Bronchial epithelial cell (primary cell): ENCODE measurements around the gene PRICKLE2. TPM values are rescaled to one million over a fixed set of nuclear protein-coding genes. Genes with fewer than 3 reads are reported as not detected.

Experiments
- DNase-seq: peaks from one replicate; pipeline ENCODE4 v3.0.0-alpha.2; 2010; ENCODE audit warnings: low read depth
- FAIRE-seq: peaks from 2 replicates; lab custom pipeline; 2011; peaks lifted over from hg19 to GRCh38; lab: Jason Lieb, UNC
- H3K27me3 ChIP-seq: 2 replicates; pipeline ENCODE4 v1.5.1; 2011; ENCODE audit warnings: low read length; ENCODE audit not compliant: control insufficient read depth, insufficient read depth
- H3K36me3 ChIP-seq: 2 replicates; pipeline ENCODE4 v1.5.1; 2011; ENCODE audit warnings: low read length; ENCODE audit not compliant: control insufficient read depth, insufficient read depth
- H3K4me3 ChIP-seq: 2 replicates; pipeline ENCODE4 v1.5.1; 2011; ENCODE audit warnings: mild to moderate bottlenecking, low read depth, low read length, control low read depth
- CTCF ChIP-seq: IDR thresholded peaks from 2 replicates; pipeline ENCODE4 v1.5.1; 2011; ENCODE audit warnings: mild to moderate bottlenecking, moderate library complexity, low read length, control low read depth, inconsistent platforms; ENCODE audit not compliant: insufficient read depth, severe bottlenecking
- total RNA-seq: library from RNA; depleted of rRNA; stranded (reverse); fragments of >200 nt; gene quantifications from 2 replicates; pipeline ENCODE4 v1.2.1, GENCODE V29; 2014

The PRICKLE2 gene
- total RNA-seq, 1 donor from 2014 or later: 2.4 TPM

- Histone ChIP-seq H3K36me3 (no peaks in the 10 kb centered on the region), H3K4me3 (no peak overlapping the region), H3K27me3 (no peaks in the 10 kb centered on the region)
- no peak for TF ChIP-seq CTCF
- FAIRE-seq (no peak), DNase-seq (no peak)
These were observed 160.5 kb downstream of the PRICKLE2 start for GRCh38 chr3:64064804-64065203.

GRCh38 chr3:64063983-64064438 lies 161.3 kb downstream of the PRICKLE2 start:
- FAIRE-seq (peak; percentile 43), DNase-seq (no peak)
- no peak overlapping the region for H3K4me3 ChIP-seq
- H3K27me3 ChIP-seq: no peaks in the 10 kb centered on the region
- no peaks in the 10 kb centered on the region for H3K36me3 ChIP-seq
- no peak for TF ChIP-seq CTCF

DNA sequence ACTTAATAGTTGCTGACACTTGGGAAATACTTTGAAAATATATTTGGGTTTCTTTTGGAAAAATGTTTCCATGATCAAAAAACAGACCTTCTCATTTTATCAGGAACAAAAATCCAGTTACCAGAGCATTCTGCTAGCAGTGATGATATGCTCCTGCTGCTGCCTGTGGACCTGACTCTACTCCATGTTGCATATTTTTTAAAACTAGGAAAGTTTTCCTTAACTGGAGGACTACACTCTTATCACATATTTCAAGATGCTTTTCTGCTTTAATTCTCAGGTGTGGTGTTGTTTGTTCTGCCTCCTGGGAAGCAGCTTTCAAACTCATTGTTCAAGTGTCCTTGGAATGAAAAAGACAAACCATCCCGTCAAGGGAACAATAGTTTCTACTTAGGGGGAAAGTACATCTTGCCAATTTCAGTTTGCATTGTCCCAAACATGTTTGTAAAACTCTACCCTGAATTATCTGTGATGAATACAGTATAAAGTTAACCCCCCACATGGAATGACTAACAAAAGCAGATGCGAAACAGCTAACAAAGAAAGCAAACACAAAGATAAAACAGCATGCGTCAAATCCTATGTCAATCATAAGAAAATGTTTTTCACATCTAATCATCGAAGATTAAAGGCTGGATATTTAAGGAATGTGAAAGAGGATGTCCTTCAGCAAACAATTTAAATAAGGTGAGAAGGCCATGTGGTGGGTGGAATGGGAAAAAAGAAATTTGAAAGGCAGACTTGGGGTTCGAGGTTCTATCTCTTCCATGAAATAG lies 161.9 kb downstream of the PRICKLE2 start:
- no peak overlapping the region for H3K4me3 ChIP-seq
- no peaks in the 10 kb centered on the region for H3K27me3 ChIP-seq
- DNase-seq (peak; percentile 69), FAIRE-seq (no peak)
- no peak for TF ChIP-seq CTCF
- H3K36me3 ChIP-seq: no peaks in the 10 kb centered on the region

DNA sequence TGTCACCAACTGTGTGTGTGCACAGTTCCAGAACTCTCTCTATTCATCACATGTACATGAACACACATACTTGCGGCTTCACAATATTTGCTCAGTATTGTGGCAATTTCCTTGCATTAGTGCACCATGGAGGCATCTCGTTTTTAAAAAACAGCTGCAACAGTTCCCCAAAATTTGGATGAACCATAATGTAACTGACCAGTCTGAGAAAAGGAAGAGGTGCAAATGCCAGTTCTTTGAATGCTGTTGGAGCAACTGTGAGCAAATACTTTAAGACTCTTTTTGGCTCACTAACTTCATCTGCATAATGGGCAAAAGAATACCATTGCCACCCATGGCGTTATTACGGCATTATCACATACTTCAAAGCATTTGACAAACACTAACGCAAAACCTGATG lies 163.6 kb downstream of the PRICKLE2 start:
- FAIRE-seq: no peak
- DNase-seq: no peak
- TF ChIP-seq CTCF: no peak

GRCh38 chr3:64059484-64060175 lies 165.6 kb downstream of the PRICKLE2 start:
- Histone ChIP-seq H3K27me3 (no peaks in the 10 kb centered on the region), H3K36me3 (no peaks in the 10 kb centered on the region), H3K4me3 (no peak overlapping the region)
- DNase-seq (no peak), FAIRE-seq (no peak)
- no peak for TF ChIP-seq CTCF

More for the DNA sequence above, 163.6 kb downstream of the PRICKLE2 start:
- H3K4me3 ChIP-seq: no peak overlapping the region
- no peaks in the 10 kb centered on the region for H3K36me3 ChIP-seq
- H3K27me3 ChIP-seq: no peaks in the 10 kb centered on the region
